Vagina (tissue), 2 donors: ENCODE data around the gene CD6. TPM values are rescaled to one million over a fixed set of nuclear protein-coding genes. Genes with fewer than 3 reads are reported as not detected.

Experiments
- DNase-seq, 2 donors: peaks; one replicate each; pipeline ENCODE4 v3.0.0-alpha.2; 2017; ENCODE audit errors: extremely low spot score in 2 of 2
- H3K27ac ChIP-seq: fragments of 200-600 bp; sonication (generic); one replicate; pipeline ENCODE4 v1.5.1; 2019
- H3K27me3 ChIP-seq: fragments of 200-600 bp; sonication (generic); one replicate; pipeline ENCODE4 v1.5.1; 2019
- H3K36me3 ChIP-seq, 2 donors: fragments of 200-600 bp; sonication (generic); one replicate each; pipeline ENCODE4 v1.5.1; 2017 to 2019
- H3K4me1 ChIP-seq: fragments of 200-600 bp; sonication (generic); one replicate; pipeline ENCODE4 v1.5.1; 2019
- H3K4me3 ChIP-seq, 2 donors: fragments of 200-600 bp; sonication (generic); 1 replicate in 1 of 2; 2 replicates in 1 of 2; pipeline ENCODE4 v1.5.1; 2016 to 2019
- H3K9me3 ChIP-seq: fragments of 200-600 bp; sonication (generic); one replicate; pipeline ENCODE4 v1.5.1; 2019
- CTCF ChIP-seq, 3 experiments: fragments of 450-650 bp in 2 of 3; fragments of 200-600 bp in 1 of 3; sonication (generic) in 1 of 3; IDR thresholded peaks; one replicate each; pipeline ENCODE4 v1.5.1; 2017 to 2019; ENCODE audit warnings: antibody characterized with exemption in 3 of 3, mild to moderate bottlenecking in 2 of 3, moderate library complexity in 2 of 3
- POLR2A ChIP-seq, 2 donors: fragments of 450-650 bp; IDR thresholded peaks; one replicate each; pipeline ENCODE4 v1.6.1; 2017; ENCODE audit warnings: antibody characterized with exemption in 2 of 2, mild to moderate bottlenecking in 2 of 2, moderate library complexity in 2 of 2
- POLR2AphosphoS5 ChIP-seq, 2 donors: sonication (generic); formaldehyde crosslinking; IDR thresholded peaks; one replicate each; pipeline ENCODE4 v1.9.0; 2017; ENCODE audit warnings: antibody characterized with exemption in 2 of 2, mild to moderate bottlenecking in 2 of 2, low read depth in 1 of 2; ENCODE audit not compliant: insufficient read depth in 1 of 2
- intact Hi-C: fragments of 100-400 bp; cut with DNase I; formaldehyde crosslinking; loops from one replicate; pipeline ENCODE4 v1.15.1; 2023
- total RNA-seq: library from RNA; depleted of rRNA; stranded (reverse); fragments of >200 nt; gene quantifications from one replicate; pipeline ENCODE4 v1.2.3, GENCODE V29; 2016

The CD6 gene
- total RNA-seq, 1 donor from 2014 or later = 3.9 TPM

DNA sequence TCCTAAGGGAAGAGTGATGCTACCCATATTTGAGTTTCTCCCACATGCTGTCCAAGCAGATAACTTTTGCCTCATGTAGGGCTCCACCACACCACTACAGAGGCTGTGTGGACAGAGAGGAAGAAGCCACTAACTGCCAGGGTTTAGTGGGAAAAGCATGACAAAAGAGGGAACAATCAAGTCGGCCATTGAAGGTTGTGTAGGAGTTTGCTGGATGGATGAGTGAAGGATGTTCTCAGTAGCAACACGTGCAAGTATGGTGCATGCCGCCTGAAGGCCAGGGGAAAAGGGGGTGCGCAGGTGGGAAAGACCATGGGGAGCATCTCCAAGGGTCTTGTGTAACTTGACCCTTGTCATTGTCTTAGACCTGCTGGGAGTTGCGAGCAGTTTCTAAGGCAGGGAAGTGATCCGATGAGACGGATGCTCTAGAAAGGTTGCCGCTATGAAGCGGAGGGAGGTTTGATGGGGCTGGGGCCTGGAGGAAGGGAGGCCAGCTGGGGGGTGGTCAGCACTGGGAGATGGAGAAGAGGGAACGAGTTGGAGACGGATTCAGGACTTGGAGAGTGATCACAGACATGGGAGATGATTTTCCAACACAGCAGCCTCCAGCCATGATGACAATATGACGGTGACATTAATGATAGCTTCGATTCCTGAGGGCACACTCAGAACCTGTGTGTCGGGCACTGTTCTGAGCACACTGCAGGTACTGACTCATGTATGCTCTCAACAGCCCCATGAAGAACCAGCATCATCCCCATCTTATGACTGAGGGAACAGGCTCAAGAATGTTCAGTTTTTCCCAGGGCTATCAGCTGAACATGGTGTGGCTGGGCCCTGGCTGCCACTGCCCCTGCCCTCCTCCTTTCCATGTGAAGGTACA, 53.7 kb downstream of the CD6 start:
- Histone ChIP-seq H3K4me3 (no peak overlapping the region), H3K9me3 (no peaks in the 10 kb centered on the region), H3K27ac (no peak overlapping the region), H3K4me1 (no peaks in the 10 kb centered on the region), H3K27me3 (no peaks in the 10 kb centered on the region), H3K36me3 (no peaks in the 10 kb centered on the region)
- intact Hi-C loops = no loop called here
- no peak for DNase-seq
- TF ChIP-seq CTCF (IDR thresholded peaks at IDR 0.05) = no peak
- no peak for TF ChIP-seq POLR2A (IDR thresholded peaks at IDR 0.05)
- TF ChIP-seq POLR2AphosphoS5 (IDR thresholded peaks at IDR 0.05; ENCODE audit: insufficient read depth in 1 of 2, low read depth in 1 of 2) = no peak

DNA sequence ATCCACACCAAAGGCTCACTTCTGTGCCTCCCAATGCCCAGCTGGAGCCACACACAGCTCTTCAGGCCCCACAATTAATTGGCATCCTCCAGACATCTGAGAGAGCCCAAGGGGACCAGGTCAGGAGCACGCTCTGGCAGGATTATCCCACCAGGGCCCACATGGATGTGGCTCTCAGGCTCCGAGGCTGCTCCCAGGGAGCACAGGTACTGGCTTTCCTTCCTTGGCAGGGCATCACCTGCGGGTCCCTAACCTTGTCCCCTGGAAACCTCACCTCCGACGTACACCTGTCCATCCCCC, 54.3 kb downstream of the CD6 start:
- no peak overlapping the region for H3K4me3 ChIP-seq
- H3K27me3 ChIP-seq = no peaks in the 10 kb centered on the region
- intact Hi-C loops = no loop called here
- DNase-seq = no peak
- no peaks in the 10 kb centered on the region for H3K36me3 ChIP-seq
- no peaks in the 10 kb centered on the region for H3K4me1 ChIP-seq
- no peaks in the 10 kb centered on the region for H3K9me3 ChIP-seq
- TF ChIP-seq CTCF (IDR thresholded peaks at IDR 0.05) (no peak), POLR2AphosphoS5 (IDR thresholded peaks at IDR 0.05; ENCODE audit: insufficient read depth in 1 of 2, low read depth in 1 of 2) (no peak), POLR2A (IDR thresholded peaks at IDR 0.05) (no peak)
- no peak overlapping the region for H3K27ac ChIP-seq

DNA sequence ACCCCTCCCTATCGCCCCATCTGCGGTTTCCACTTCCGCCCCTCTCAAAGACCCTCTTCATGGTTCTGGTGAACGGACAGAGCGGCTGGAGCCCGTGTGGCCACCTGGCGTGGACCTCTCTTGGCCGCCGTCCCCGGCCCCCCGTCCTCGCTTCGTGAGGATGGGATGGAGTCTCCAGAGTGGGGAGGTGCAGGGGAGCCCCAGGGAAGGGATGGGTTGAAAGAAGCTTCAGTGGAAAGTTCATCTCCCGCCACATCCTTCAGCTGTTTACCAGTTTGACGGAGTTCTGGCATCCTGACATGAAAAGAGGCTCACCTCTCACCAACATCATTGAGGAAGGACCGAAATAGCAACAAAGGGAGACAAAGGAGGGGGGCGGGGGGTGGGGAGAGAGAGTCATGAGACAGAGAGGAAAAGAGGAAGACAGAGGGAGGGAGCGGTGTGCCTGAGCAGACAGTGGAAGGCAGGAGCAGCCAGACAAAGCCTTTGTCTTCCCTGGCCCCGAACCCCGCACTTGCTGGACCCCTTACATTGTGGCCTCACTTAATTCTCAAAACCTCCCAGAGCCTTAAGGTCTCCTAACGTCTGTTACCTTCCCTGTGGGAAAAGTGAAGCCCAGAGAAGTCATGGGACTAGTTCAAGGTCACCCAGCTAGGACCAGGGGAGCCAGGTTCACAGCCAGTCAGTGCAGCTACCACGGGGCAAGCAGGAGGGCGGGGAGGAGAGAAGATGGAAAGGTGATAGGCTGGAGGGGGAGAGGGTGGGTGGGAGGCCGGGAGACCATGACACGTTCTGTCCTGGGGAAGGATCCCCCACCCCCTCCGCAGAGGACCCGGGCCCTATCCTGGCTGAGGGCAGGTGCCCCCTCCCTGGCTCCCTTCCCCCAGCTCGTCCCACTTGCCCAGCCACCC, 54.9 kb downstream of the CD6 start:
- no peaks in the 10 kb centered on the region for H3K9me3 ChIP-seq
- no peak for DNase-seq
- TF ChIP-seq CTCF (IDR thresholded peaks at IDR 0.05) (no peak), POLR2AphosphoS5 (IDR thresholded peaks at IDR 0.05; ENCODE audit: insufficient read depth in 1 of 2, low read depth in 1 of 2) (peak in 1 of 2 donors; percentile 25)
- H3K27me3 ChIP-seq = no peaks in the 10 kb centered on the region
- no peaks in the 10 kb centered on the region for H3K36me3 ChIP-seq
- intact Hi-C loops = no loop called here
- H3K4me3 ChIP-seq = no peak overlapping the region
- H3K4me1 ChIP-seq = no peaks in the 10 kb centered on the region
- no peak overlapping the region for H3K27ac ChIP-seq

DNA sequence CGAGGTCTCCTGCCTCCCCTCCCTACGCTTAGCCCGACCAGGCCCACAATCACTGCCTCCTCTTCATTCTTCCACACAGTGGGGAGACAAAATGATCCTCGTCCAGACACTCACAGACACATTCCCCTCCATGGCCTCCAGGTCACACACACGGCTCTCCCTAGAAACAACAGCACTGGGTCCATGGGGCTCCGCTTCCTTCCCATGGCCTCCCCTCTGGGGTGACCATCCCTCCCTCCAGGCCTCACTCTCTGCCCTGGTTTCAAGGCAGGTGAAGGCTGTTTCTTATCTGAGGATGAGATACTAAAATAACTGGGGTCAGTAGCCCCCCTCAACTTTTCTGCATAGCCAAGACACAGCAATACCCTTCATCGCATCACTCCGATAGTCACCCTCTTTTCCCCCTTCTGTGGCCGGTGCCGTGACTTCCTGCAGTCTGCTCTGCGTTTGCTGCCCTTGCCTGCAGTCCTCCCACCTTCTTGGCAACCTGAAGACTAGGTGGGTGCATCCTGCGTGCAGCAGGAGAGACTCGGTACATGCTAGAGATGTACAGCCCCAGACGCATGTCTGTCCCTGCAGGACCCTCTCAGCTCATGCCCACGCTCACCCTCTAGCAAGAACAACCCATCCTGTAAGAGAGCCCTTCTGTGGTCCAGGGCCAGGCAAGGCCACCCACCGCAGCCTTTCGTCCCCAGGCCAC, 55.8 kb downstream of the CD6 start:
- Histone ChIP-seq H3K9me3 (no peaks in the 10 kb centered on the region), H3K36me3 (no peaks in the 10 kb centered on the region), H3K27ac (no peak overlapping the region), H3K4me1 (no peaks in the 10 kb centered on the region), H3K27me3 (no peaks in the 10 kb centered on the region), H3K4me3 (no peak overlapping the region)
- no peak for DNase-seq
- TF ChIP-seq CTCF (IDR thresholded peaks at IDR 0.05) (no peak), POLR2A (IDR thresholded peaks at IDR 0.05) (no peak), POLR2AphosphoS5 (IDR thresholded peaks at IDR 0.05; ENCODE audit: insufficient read depth in 1 of 2, low read depth in 1 of 2) (no peak)
- intact Hi-C loops = no loop called here
